SU-DHL-6 (cell line): Measurements from ENCODE around the gene EPC1.

ENCODE experiments used
- CTCF ChIP-seq: fragments of 200-600 bp; sonication (generic); IDR thresholded peaks from one replicate; pipeline ENCODE4 v1.5.1; 2017; ENCODE audit warnings: antibody characterized with exemption, mild to moderate bottlenecking, low read length, moderate library complexity; ENCODE audit not compliant: insufficient read depth, poor library complexity, severe bottlenecking
- EZH2phosphoT487 ChIP-seq: fragments of 200-600 bp; sonication (generic), shearing (Covaris generic); conservative IDR thresholded peaks from 2 replicates; pipeline ENCODE4 v1.6.1; 2018; ENCODE audit warnings: mild to moderate bottlenecking, antibody characterized with exemption, low read length, moderate library complexity, mixed read lengths

- TF ChIP-seq CTCF (no peak), EZH2phosphoT487 (no peak)
These were observed 47.0 kb upstream of the EPC1 start for GRCh38 chr10:32393911-32394310.
